ENCODE measurements around the gene CNPY4. TPM values are rescaled to one million over a fixed set of nuclear protein-coding genes. Genes with fewer than 3 reads are reported as not detected.
"Not testable (repeated sequence)": the region's sequence is repeated elsewhere in the genome, so short reads cannot be mapped to it uniquely, and the experiment has no call there.

CNPY4 gene
- polyA plus RNA-seq, 5 donors = 39.7 to 49.3 (median 41.5) TPM

DNA sequence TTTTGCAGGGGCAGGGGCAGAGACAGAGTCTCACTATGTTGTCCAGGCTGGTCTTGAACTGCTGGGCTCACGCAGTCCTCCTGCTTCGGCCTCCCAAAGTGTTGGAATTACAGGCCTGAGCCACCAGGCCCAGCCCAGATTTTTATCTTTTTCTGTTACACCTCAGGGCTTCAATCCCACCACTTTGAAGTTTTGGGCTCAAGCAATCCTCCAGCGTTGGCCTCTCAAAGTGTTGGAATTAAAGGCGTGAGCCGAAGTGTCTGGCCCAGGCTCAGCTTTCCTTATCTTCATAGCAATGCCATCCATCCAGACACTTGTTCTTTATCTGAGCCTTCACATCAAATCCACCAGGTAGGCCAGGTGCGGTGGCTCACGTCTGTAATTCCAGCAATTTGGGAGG, 4.4 kb upstream of the CNPY4 start:
- DNase-seq = no peak

- DNase-seq = no peak
Measured at GRCh38 chr7:100118388-100119071, 904 bp upstream of the CNPY4 start.

- DNase-seq = peak in 1 of 2 donors; percentile 71
Measured at GRCh38 chr7:100119970-100120732, 717 bp downstream of the CNPY4 start.

DNA sequence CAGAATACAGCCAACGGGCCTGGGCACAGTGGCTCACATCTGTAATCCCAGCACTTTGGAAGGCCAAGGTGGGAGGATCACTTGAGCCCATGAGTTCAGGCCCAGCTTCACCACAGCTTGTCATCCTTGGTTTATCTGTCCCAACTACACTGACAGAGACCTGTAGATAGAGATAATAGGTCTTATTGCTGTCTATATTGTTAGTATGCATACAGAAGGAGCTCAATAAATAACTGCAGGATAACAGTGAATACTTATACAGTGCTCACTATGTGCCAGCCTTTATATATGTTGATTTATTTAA, 1.3 kb downstream of the CNPY4 start:
- DNase-seq = no peak

DNA sequence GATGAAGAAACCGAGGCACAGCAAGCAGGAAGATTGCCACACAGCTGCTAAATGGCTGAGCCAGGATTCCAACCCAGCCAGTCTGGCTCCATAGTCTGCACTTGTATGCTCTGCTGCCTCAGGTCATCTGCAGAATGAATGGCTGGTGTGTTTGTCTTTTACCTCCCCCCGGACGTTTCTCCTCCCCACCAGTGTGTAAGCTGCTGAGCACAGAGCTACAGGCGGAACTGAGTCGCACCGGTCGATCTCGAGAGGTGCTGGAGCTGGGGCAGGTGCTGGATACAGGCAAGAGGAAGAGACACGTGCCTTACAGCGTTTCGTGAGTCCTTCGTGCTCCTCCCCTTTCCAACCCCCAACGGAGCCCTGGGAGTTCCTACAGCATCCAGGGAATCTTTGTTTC, 2.6 kb downstream of the CNPY4 start:
- DNase-seq = no peak

GRCh38 chr7:100122568-100122967, 3.1 kb downstream of the CNPY4 start:
- no peak for DNase-seq

DNA sequence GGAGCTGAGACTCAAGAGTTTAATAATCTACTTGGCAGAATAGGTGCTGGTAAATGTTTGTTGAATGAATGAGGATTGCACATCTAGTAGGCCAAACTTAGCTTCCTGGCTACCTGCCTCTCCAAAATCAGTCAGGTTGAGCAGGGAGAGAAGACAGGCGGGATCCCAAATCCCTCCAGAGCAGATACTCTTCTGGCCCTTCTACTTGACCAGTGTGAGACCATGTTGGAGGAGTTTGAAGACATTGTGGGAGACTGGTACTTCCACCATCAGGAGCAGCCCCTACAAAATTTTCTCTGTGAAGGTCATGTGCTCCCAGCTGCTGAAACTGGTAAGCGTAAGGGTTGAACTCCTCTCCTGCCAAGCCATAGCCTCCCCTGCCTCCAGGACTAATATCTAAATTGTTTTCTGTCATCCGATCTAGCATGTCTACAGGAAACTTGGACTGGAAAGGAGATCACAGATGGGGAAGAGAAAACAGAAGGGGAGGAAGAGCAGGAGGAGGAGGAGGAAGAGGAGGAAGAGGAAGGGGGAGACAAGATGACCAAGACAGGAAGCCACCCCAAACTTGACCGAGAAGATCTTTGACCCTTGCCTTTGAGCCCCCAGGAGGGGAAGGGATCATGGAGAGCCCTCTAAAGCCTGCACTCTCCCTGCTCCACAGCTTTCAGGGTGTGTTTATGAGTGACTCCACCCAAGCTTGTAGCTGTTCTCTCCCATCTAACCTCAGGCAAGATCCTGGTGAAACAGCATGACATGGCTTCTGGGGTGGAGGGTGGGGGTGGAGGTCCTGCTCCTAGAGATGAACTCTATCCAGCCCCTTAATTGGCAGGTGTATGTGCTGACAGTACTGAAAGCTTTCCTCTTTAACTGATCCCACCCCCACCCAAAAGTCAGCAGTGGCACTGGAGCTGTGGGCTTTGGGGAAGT, 5.1 kb downstream of the CNPY4 start:
- DNase-seq = no peak

DNA sequence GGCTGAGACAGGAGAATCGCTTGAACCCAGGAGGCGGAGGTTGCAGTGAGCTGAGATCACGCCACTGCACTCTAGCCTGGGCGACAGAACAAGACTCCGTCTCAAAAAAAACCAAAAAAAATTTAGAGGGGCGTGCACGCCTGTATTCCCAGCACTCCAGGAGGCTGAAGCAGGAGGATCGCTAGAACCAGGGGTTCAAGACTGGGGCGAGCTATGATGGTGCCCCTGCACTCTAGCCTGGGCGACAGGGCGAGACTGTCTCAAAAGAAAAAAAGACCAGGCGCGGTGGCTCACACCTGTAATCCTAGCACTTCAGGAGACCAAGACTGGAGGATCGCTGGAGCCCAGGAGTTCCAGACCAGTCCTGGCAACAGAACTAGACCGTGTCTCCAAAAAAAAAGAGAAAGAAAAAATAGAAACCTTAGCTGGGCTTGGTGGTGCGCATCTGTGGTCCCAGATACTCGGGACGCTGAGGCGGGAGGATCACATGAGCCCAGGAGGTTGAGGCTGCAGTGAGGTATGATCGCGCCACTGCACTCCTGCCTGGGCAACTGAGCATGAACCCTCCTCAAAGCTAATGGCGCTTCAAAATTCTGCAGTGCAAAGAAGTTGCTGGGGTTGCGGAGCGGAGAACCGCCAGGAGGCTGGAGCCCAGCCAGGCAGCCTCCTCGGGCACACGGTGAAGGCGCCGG, 7.0 kb downstream of the CNPY4 start:
- no peak for DNase-seq

GRCh38 chr7:100126931-100127865, 7.8 kb downstream of the CNPY4 start, which contains the start of gene MBLAC1:
TSS of gene MBLAC1 (plus strand) at chr7:100126967. CDS start at chr7:100127396, 429 bp downstream.
- DNase-seq = peak; percentile 93

DNA sequence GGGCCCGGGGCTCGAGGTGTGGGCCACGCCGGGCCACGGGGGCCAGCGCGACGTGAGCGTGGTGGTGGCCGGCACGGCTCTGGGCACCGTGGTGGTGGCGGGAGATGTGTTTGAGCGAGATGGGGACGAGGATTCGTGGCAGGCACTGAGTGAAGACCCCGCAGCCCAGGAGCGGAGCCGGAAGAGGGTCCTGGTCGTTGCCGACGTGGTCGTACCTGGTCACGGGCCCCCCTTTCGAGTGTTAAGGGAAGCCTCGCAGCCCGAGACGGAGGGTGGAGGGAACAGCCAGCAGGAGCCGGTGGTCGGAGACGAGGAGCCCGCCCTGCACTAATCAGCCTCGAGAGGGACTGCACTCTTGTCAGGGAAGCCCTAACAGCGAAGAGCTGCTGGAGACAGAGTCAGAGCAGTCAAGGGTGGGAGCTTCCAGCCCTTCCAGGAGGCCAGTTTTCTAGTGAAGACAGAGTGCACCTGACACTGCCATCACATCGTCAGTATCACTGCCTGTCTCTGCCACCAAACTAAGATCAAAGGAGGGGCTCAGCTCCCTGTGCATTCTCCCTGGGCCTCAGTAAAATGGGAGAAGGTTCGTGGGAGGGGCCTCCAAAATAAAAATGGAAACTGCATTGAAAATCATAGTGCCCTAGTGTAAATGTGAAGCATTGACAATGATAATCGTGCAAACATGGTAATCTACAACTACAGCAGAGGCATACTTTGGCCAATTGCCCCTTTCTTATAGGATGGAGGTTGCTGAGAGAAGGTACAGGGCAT, 8.6 kb downstream of the CNPY4 start:
- DNase-seq = no peak

GRCh38 chr7:100128637-100128963, 9.2 kb downstream of the CNPY4 start:
- no peak for DNase-seq

- DNase-seq = not testable (repeated sequence)
Measured at GRCh38 chr7:100130220-100130607, 10.8 kb downstream of the CNPY4 start.

- DNase-seq = peak; percentile 48 to 63
Measured at GRCh38 chr7:100130608-100131453, 11.4 kb downstream of the CNPY4 start.

DNA sequence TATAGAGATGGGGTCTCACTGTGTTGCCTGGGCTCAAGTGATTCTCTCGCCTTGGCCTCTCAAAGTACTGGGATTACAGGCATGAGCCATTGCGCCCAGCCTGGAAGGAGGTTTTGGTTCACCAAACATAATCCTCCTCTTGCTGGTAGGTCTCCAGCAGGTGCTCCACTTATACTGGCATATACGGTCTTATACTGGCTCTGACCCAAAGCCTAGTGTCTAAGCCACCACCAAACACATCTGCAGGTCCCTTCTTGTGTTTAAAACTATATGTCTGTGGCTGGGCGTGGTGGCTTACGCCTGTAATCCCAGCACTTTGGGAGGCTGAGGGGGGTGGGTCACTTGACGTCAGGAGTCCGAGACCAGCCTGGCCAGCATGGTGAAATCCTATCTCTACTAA, 12.7 kb downstream of the CNPY4 start:
- DNase-seq = no peak

GRCh38 chr7:100132697-100133151, 13.3 kb downstream of the CNPY4 start:
- peak; percentile 21 to 45 for DNase-seq

GRCh38 chr7:100137851-100138760, 18.7 kb downstream of the CNPY4 start:
- no peak for DNase-seq

- DNase-seq = no peak
Measured at GRCh38 chr7:100141555-100141949, 22.1 kb downstream of the CNPY4 start.

DNA sequence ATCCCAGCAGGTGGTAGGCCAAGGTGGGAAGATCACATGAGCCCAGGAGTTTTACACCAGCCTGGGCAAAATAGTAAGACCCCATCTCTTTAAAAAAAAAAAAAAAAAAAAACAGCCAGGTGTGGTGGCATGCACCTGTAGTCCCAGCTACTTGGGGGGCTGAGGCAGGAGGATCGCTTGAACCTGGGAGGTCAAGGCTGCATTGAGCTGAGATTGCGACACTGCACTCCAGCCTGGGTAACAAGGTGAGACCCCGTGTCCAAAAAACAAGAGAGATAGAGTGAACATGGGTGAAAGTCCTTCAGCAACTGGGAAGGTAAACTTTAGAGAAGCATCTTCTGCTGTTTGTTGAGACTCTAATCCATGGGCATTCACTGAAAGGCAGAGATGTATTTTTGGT, 23.0 kb downstream of the CNPY4 start:
- DNase-seq = no peak

Data from right lung (tissue), 5 donors.